ENCODE measurements around the gene MTA2.
A peak's percentile ranks its signal among the peaks of the same experiment; 100 is the strongest.
"Not testable (repeated sequence)": the region's sequence is repeated elsewhere in the genome, so short reads cannot be mapped to it uniquely, and the experiment has no call there.

The MTA2 gene

GRCh38 chr11:62566247-62566646, 35.4 kb downstream of the MTA2 start:
- no peak for DNase-seq (ENCODE audit: low spot score)

GRCh38 chr11:62565100-62565802, 36.4 kb downstream of the MTA2 start:
- DNase-seq (ENCODE audit: low spot score), result no peak

GRCh38 chr11:62561677-62562230, 39.9 kb downstream of the MTA2 start:
- not testable (repeated sequence) for DNase-seq (ENCODE audit: low spot score)

- DNase-seq (ENCODE audit: low spot score), result peak; percentile 74
Observed at GRCh38 chr11:62560566-62561103, 41.0 kb downstream of the MTA2 start.

DNA sequence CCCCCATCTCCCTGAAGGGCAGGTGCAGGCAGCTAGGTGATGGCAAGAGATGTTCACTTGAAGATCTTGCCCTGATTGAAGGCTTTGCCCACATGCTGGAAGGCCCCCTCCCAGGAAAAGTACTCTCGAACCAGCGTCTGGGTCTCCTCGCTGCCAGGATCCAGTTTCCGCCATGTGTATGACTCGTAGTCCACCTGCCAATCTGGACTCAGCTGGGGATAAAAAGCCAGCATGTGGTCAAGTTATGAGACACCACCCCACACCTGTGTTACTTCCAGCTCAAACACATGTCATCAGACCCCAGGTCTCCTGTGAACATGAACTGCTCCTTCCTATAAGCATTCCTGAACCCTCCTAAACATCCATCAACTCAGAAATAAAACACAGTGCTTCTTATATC, 42.0 kb downstream of the MTA2 start:
- not testable (repeated sequence) for DNase-seq (ENCODE audit: low spot score)

DNA sequence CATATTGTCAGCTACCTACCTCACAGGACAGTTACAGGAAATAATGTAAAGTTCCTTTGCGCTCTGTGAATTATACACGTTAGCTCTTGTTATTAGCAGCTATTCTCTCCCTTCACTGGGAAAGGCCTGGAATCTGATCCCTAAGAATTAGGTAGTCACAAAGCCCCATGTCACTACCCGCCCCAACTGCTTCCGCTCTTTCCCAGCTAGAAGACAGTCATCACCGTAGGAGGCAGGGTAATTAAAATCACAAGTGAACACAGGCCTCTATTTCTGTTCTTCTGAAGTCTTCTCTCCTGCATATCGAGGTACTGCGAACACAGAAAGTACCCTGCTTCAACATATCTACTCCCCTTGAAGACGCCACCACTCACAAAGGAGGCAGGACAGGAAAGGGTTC, 42.5 kb downstream of the MTA2 start:
- no peak for DNase-seq (ENCODE audit: low spot score)

DNA sequence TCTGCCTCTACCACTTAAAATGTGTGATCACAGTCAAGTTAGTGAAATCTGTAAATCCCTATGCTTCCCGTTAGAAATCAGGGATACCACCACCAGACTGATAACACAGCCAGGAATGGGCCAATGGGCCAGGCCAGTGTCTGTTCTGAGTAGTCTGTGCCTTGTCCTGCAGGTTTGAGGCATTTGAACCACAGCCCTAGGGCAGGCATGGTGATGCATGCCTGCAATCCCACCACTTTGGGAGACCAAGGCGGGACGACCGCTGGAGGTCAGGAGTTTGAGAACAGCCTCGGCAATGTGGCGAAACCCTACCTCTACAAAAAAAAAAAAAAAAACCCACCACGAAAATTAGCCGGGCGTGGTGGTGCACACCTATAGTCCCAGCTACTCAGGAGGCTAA, 43.0 kb downstream of the MTA2 start:
- no peak for DNase-seq (ENCODE audit: low spot score)

DNA sequence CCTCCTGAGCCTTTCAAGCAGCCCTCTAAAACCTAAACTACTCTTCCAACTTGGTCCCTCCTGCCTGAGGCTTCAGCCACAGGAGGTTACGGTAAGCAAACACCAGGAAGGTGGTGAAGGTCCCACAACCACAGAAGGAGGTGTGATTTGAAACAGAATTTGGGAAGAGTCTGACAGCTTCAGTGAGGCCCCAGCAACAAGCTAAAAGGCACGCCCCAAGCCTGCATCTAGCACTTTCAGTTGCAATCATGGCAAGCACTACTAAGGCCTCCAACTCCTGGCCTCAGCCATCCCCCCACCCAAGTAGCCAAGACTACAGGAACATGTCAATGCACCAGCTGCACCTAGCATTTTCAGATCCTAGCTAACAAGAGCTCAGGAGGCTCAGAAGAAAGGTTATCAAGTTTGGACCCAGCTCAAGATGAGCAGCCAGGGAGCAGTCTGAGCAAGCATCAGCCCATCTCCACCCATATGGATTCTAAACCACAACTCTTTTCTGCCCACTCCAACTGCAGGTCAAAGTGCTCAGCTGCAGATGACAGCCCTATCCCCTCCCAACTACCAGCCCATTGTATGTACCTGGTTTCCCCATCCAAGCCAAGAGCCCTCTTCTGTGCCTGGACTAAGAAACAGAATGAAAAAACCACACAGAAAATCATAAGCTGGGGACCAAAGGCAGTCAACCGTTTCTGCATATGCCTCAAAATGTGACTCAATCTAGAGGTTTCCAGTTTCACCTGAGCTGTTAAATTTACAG, 44.6 kb downstream of the MTA2 start:
- DNase-seq (ENCODE audit: low spot score), result no peak

GRCh38 chr11:62556108-62556874, 45.4 kb downstream of the MTA2 start:
- DNase-seq (ENCODE audit: low spot score), result peak; percentile 88

GRCh38 chr11:62555464-62556107, 46.1 kb downstream of the MTA2 start:
- DNase-seq (ENCODE audit: low spot score), result peak; percentile 54

GRCh38 chr11:62554387-62555167, 47.1 kb downstream of the MTA2 start:
- no peak for DNase-seq (ENCODE audit: low spot score)

GRCh38 chr11:62553839-62554361, 47.8 kb downstream of the MTA2 start:
- DNase-seq (ENCODE audit: low spot score), result no peak

DNA sequence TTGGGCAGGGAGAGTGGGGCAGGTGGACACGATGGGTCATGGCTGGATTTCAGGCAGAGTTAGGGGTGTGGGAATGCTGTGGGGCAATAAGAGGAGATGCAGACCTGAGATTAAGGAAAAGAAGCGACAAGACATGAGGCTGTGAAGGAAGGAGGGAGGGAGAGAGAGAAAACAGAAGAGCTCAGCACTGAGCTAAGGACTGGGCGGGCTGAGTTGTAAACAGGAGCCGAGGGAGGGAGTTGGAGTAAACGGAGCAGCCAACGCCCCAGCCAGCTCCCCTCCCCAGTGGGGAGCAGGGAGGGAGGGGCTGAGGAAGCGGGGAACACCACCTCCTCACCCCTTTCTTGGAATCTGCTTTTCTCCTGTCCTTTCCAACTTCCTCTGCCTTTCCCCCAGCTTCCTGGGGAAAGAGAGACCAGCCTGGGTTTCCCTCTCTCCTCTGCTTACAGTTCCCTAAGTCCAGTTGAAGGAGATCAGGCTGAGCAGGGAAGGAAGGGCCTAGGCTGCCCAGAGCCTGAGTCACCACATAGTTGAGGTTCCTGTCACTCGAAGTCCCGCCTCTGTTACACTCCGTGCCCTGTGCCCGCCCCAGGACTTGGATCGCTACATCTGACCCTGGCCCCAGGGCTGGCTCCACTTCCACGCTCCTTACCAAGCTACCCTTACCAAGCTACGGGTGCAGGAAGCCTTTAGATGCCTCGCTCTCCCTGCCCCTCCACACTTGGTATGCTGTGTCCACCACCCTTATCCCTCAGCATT, 48.4 kb downstream of the MTA2 start:
- DNase-seq (ENCODE audit: low spot score), result peak; percentile 73

- no peak for DNase-seq (ENCODE audit: low spot score)
Observed at GRCh38 chr11:62552485-62553079, 49.1 kb downstream of the MTA2 start.

- not testable (repeated sequence) for DNase-seq (ENCODE audit: low spot score)
Observed at GRCh38 chr11:62550478-62550877, 51.2 kb downstream of the MTA2 start.

- DNase-seq (ENCODE audit: low spot score), result no peak
Observed at GRCh38 chr11:62548545-62549335, 52.9 kb downstream of the MTA2 start.

GRCh38 chr11:62547691-62548281, 53.9 kb downstream of the MTA2 start:
- no peak for DNase-seq (ENCODE audit: low spot score)

GRCh38 chr11:62546929-62547625, 54.6 kb downstream of the MTA2 start:
- DNase-seq (ENCODE audit: low spot score), result no peak

Data from Ammon's horn (tissue), 1 donor.